Measurements from ENCODE around the gene RCOR1. TPM values are rescaled to one million over a fixed set of nuclear protein-coding genes. Genes with fewer than 3 reads are reported as not detected.

The RCOR1 gene
- total RNA-seq, 2 donors from 2014 or later = 8.4 to 8.7 TPM

DNA sequence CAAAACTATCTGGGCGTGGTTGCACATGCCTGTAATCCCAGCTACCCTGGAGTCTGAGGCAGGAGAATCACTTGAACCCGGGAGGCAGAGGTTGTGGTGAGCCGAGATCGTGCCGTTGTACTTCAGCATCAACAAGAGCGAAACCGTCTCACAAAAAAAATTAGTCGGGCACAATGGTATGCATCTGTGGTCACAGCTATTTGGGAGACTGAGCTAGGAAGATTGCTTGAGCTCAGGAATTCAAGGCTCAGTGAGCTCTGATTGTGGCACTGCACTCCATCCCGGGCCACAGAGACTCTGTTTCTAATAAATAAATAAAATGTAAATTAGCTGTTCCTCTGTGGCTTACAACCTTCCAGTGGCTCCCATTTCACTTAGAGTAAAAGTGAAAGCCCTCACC, 28.0 kb downstream of the RCOR1 start:
- TF ChIP-seq CTCF (IDR thresholded peaks at IDR 0.05) = no peak
- Histone ChIP-seq H3K9me3 (no peaks in the 10 kb centered on the region), H3K36me3 (no peaks in the 10 kb centered on the region)

DNA sequence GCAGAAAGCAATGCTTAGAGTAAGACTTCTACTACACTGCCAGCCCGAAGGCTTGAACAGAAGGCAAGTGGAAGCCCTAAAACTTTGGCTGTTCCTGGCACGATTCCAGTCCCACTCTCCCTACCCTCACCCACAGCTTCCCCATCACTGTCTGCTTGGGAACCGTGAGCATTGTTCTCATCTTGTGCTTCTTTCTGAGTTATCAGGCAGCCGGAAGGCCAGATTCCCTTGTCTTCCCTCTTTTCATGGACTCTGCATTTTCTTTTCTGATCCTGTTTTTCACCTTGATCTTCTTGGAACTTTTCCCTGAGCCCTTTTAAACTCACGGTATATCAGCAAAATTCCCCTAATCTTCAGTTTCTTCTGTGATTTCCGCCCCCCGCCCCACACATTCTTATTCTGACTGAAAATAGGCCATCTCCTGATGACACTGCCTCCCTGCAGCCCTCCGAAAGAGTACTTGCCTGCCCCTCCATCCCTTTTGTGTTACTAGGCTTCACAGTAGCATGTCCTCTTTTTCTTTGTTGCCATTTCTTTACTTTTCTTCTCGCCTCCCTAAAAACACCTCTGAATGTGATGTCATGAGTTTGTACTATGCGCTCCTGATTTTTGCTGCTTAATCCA, 29.9 kb downstream of the RCOR1 start:
- H3K36me3 ChIP-seq = no peaks in the 10 kb centered on the region
- no peaks in the 10 kb centered on the region for H3K27me3 ChIP-seq
- H3K27ac ChIP-seq = no peak overlapping the region
- no peaks in the 10 kb centered on the region for H3K4me1 ChIP-seq
- H3K9me3 ChIP-seq = no peaks in the 10 kb centered on the region
- no peak for DNase-seq (ENCODE audit: low spot score)
- no peak overlapping the region for H3K4me3 ChIP-seq
- TF ChIP-seq CTCF (IDR thresholded peaks at IDR 0.05) = no peak

More for the DNA sequence above, 28.0 kb downstream of the RCOR1 start:
- DNase-seq (ENCODE audit: low spot score) = no peak
- no peaks in the 10 kb centered on the region for H3K4me1 ChIP-seq
- H3K27ac ChIP-seq = no peak overlapping the region
- no peak overlapping the region for H3K4me3 ChIP-seq
- H3K27me3 ChIP-seq = no peaks in the 10 kb centered on the region

- no peaks in the 10 kb centered on the region for H3K9me3 ChIP-seq
- peaks cover 0 to 13% of the 10 kb centered on the region in 2 donors for H3K4me1 ChIP-seq
- TF ChIP-seq CTCF (IDR thresholded peaks at IDR 0.05) = no peak
- H3K27me3 ChIP-seq = no peaks in the 10 kb centered on the region
- H3K36me3 ChIP-seq = no peaks in the 10 kb centered on the region
- no peak overlapping the region for H3K27ac ChIP-seq
- no peak overlapping the region for H3K4me3 ChIP-seq
- DNase-seq (ENCODE audit: low spot score) = no peak
These were observed 32.2 kb downstream of the RCOR1 start for GRCh38 chr14:102624666-102625065.

DNA sequence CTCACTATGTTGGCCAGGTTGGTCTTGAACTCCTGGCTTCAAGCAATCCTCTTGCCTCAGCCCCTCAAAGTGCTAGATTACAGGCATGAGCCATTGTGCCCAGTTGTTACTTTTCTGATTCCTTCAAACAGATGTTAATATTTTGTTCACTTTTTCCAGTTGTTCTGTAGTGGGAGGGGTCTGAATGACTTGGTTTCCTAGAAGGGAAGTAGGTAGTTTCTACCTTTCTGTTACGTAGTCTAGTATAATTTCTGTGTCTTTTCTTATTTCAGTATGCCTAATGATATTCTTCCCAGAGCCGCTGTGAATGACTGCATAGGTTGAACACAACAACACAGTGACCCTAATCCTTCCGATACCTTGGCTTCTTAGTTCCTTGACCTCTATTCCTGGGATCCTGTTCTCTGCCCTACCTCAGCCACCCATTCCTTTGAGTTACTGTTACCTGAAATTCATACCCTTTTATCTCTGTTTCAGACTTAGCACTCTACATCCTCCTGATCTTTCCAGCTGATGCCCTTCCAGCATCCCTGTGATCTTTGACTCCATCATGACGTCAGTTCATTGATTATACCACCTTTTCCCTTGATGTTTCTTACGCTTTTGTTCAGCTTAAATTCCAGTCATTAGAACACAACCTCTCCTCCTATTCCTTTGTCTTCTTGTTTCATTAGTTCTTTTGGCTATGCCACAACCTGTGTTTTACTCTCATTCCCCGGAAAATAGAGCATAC, 33.3 kb downstream of the RCOR1 start:
- H3K4me1 ChIP-seq = peaks cover 0 to 22% of the 10 kb centered on the region in 2 donors
- H3K36me3 ChIP-seq = no peaks in the 10 kb centered on the region
- no peaks in the 10 kb centered on the region for H3K27me3 ChIP-seq
- no peak for TF ChIP-seq CTCF (IDR thresholded peaks at IDR 0.05)
- H3K4me3 ChIP-seq = no peak overlapping the region
- H3K9me3 ChIP-seq = no peaks in the 10 kb centered on the region
- DNase-seq (ENCODE audit: low spot score) = no peak
- H3K27ac ChIP-seq = no peak overlapping the region

DNA sequence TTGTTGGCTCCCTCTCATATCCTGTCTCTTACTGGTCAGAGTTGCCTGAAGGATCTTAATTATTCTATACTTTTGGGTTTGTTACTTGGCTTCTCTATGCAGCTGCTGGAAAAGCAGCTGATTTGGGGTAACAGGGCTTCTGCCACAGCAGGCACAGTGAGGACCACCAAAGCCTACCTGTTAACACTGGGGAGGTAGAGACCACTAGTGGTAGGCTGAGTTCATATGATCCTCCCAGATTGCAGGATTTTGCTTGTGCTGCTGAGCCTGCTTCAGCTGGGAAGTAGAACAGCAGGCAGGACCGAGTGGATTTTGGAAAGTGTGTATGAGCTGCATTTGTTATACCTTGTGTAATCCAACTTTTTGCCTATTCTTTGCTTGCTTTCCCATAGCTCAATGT, 34.1 kb downstream of the RCOR1 start:
- Histone ChIP-seq H3K27ac (no peak overlapping the region), H3K4me3 (no peak overlapping the region), H3K27me3 (no peaks in the 10 kb centered on the region), H3K4me1 (peaks cover 0 to 23% of the 10 kb centered on the region in 2 donors), H3K9me3 (no peaks in the 10 kb centered on the region), H3K36me3 (no peaks in the 10 kb centered on the region)
- DNase-seq (ENCODE audit: low spot score) = no peak
- TF ChIP-seq CTCF (IDR thresholded peaks at IDR 0.05) = no peak

Measured in right atrium auricular region (tissue), 2 donors.